Progenitor cell of endocrine pancreas (in vitro differentiated cells): Measurements from ENCODE around the gene VCPKMT. TPM values are rescaled to one million over a fixed set of nuclear protein-coding genes. Genes with fewer than 3 reads are reported as not detected.

Source experiments
- DNase-seq: peaks from one replicate; pipeline ENCODE4 v3.0.0; 2021; ENCODE audit warnings: low spot score; ENCODE audit not compliant: unreplicated experiment
- H3K27ac Mint-ChIP-seq: 2 replicates; pipeline ENCODE4 v1.8.0; 2021; ENCODE audit warnings: mild to moderate bottlenecking, moderate library complexity, mixed read lengths
- H3K27me3 Mint-ChIP-seq: 2 replicates; pipeline ENCODE4 v1.8.0; 2021; ENCODE audit warnings: mixed read lengths
- H3K36me3 Mint-ChIP-seq: 2 replicates; pipeline ENCODE4 v1.8.0; 2022; ENCODE audit warnings: mixed read lengths; ENCODE audit not compliant: insufficient read depth
- H3K4me1 Mint-ChIP-seq: 2 replicates; pipeline ENCODE4 v1.8.0; 2021; ENCODE audit warnings: low read depth, mixed read lengths
- H3K4me3 Mint-ChIP-seq: 2 replicates; pipeline ENCODE4 v1.8.0; 2021; ENCODE audit warnings: low read depth, mild to moderate bottlenecking, moderate library complexity, mixed read lengths
- H3K9me3 Mint-ChIP-seq: 2 replicates; pipeline ENCODE4 v1.8.0; 2021; ENCODE audit warnings: low read depth, mixed read lengths
- total RNA-seq: library from RNA; stranded (reverse); gene quantifications from 2 replicates; pipeline ENCODE4 v1.2.1, GENCODE V29; 2021
- TF ChIP-seq, protein P1 (sequence below): fragments of 200-600 bp; sonication (generic); IDR thresholded peaks from one replicate; pipeline ENCODE4 v1.5.0; 2021; ENCODE audit warnings: antibody characterized with exemption, mild to moderate bottlenecking; ENCODE audit not compliant: unreplicated experiment

VCPKMT gene
- total RNA-seq, 1 donor from 2014 or later, result 14.6 TPM

DNA sequence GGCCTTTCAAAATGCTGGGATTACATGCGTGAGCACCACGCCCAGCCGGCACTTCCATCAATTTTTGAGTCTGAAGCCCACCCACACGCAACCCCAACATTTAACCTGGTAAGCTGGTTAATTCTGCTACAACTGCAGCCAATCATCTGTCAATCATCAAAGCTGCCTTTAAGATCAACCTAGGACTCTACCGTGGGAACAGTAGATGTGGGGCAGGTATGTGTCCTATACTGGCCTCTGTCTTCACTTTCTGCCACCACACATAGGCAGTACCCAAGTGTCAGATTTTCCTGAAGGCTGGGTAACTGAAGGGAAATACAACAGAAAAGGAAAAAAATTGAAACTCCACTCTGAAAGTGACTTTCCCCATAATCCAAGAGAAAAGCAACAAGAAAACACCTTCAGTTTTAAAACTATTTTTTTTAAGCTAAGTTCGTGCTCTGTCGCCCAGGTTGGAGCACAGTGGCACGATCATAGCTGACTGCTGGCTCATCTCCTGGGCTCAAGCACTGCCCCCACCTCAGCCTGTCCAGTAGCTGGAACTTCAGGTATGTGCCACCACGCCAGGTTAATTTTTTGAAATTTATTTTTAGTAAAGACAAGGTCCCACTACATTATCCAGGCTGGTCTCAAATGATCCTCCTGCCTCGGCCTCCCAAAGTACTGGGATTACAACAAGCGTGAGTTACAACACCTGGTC lies 22.2 kb downstream of the VCPKMT start:
- Mint-ChIP-seq H3K9me3 (no peaks in the 10 kb centered on the region), H3K27ac (no peak overlapping the region), H3K4me3 (no peak overlapping the region), H3K27me3 (no peaks in the 10 kb centered on the region), H3K36me3 (peaks cover 2% of the 10 kb centered on the region), H3K4me1 (peaks cover 2% of the 10 kb centered on the region)
- TF ChIP-seq, protein P1, sequence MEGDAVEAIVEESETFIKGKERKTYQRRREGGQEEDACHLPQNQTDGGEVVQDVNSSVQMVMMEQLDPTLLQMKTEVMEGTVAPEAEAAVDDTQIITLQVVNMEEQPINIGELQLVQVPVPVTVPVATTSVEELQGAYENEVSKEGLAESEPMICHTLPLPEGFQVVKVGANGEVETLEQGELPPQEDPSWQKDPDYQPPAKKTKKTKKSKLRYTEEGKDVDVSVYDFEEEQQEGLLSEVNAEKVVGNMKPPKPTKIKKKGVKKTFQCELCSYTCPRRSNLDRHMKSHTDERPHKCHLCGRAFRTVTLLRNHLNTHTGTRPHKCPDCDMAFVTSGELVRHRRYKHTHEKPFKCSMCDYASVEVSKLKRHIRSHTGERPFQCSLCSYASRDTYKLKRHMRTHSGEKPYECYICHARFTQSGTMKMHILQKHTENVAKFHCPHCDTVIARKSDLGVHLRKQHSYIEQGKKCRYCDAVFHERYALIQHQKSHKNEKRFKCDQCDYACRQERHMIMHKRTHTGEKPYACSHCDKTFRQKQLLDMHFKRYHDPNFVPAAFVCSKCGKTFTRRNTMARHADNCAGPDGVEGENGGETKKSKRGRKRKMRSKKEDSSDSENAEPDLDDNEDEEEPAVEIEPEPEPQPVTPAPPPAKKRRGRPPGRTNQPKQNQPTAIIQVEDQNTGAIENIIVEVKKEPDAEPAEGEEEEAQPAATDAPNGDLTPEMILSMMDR, result no peak
- no peak for DNase-seq

DNA sequence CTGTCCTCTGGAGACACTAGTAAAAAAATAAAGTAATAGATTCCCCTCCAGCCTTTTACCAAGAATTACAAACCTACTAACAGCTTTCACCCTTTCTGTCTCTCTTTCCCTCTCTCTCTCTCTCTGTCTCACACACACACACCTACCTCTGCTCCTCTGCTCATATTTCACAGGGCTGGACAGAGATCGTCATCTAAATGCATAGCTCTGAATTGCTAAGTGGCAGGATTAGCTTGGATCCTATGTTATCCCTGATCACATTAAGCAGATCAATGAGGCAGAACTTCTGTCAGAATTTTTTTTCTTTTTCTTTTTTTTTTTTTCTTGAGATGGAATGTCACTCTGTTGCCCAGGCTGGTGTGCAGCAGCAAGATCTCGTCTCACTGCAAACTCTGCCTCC lies 22.9 kb downstream of the VCPKMT start:
- peaks cover 2% of the 10 kb centered on the region for H3K4me1 Mint-ChIP-seq
- no peaks in the 10 kb centered on the region for H3K27me3 Mint-ChIP-seq
- H3K4me3 Mint-ChIP-seq, result no peak overlapping the region
- TF ChIP-seq, protein P1, result no peak
- peak overlapping the region; percentile 54 for H3K27ac Mint-ChIP-seq
- no peak for DNase-seq
- no peaks in the 10 kb centered on the region for H3K9me3 Mint-ChIP-seq
- peaks cover 2% of the 10 kb centered on the region for H3K36me3 Mint-ChIP-seq

DNA sequence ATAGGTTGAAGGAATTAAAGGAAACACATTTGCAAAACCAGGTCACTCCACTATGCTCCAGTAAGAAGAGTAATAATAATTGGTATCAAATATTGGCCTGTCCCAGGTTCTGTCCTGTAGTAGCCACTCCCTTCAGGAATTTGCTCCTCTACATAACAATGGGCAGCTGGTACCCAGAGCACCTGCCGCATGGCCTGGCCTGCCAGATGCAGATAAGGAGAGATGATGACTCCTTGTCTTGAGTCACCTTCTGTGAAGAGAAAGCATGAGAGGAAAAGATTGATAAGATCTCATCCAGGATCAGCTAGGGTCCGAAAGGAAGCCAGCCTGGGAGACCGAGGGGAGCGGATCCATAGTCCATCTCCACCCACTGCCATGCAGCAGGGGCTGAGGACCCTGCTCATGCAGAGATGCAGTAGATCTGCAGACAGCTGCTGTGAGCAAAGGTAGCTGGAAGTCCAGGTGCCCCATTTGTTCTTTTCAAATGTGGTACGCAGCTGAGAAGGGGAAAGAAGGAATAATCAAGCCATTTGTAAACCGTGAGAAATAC lies 24.3 kb downstream of the VCPKMT start:
- TF ChIP-seq, protein P1, result no peak
- Mint-ChIP-seq H3K27me3 (no peaks in the 10 kb centered on the region), H3K27ac (peak overlapping the region; percentile 5), H3K4me1 (peaks cover 2% of the 10 kb centered on the region), H3K36me3 (peaks cover 2% of the 10 kb centered on the region), H3K4me3 (no peak overlapping the region), H3K9me3 (no peaks in the 10 kb centered on the region)
- no peak for DNase-seq

DNA sequence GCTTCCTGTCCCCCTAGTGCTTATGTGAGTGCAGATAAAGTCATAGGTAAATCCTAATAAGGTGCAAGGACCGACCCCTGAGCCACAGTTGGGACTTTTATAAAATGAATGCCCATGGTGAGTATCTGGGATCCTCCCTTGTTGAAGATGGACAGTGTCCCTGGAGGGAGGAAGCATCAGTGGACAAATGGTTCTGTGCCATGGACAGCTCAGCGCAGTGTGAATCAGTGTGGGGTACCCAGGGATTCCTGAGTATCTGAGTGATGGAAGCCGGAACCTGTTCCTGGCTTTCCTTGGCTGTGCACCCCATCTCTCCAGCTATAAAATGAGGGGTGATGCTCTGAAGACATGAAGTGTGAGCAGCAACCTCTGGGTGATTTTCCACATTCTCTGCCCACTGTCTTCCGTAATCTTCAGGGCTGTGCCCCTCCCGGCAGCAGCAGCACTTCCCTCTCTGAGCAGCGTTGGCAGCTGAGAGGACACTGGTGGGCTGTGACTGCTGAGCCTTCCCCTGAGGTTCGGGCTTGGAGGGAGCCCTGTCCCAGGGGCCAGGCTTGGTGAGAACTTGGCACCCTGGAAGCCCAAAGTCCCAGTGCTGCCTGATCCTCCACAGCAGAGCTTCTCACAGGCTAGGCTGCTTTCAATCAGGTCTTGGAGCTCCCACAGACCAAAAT lies 25.0 kb downstream of the VCPKMT start:
- DNase-seq, result no peak
- TF ChIP-seq, protein P1, result no peak
- Mint-ChIP-seq H3K9me3 (no peaks in the 10 kb centered on the region), H3K27me3 (no peaks in the 10 kb centered on the region), H3K27ac (no peak overlapping the region), H3K4me3 (no peak overlapping the region), H3K4me1 (peaks cover 2% of the 10 kb centered on the region), H3K36me3 (peaks cover 2% of the 10 kb centered on the region)

DNA sequence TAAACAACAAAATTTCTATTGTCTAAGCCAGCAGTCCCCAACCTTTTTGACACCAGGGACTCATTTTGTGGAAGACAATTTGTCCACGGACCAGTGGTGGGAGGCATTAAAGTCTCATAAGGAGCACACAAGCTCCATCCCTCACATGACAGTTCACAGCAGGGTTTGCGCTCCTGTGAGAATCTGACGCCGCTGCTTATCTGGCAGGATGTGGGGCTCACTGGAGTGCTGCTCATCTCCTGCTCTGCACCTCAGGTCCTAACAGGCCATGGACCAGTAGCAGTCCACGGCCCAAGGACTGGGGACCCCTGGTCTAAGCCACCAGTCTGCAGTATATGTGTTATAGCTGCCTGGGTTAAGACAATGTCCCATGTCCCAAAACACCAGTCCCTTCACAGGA lies 27.2 kb downstream of the VCPKMT start:
- Mint-ChIP-seq H3K9me3 (no peaks in the 10 kb centered on the region), H3K36me3 (no peaks in the 10 kb centered on the region), H3K4me3 (no peak overlapping the region), H3K27ac (no peak overlapping the region), H3K4me1 (peaks cover 2% of the 10 kb centered on the region), H3K27me3 (no peaks in the 10 kb centered on the region)
- TF ChIP-seq, protein P1, result no peak
- no peak for DNase-seq
